Measurements from ENCODE around the gene HSPH1. TPM values are rescaled to one million over a fixed set of nuclear protein-coding genes. Genes with fewer than 3 reads are reported as not detected.
"Not testable (repeated sequence)": the region's sequence is repeated elsewhere in the genome, so short reads cannot be mapped to it uniquely, and the experiment has no call there.

The HSPH1 gene
- total RNA-seq, 3 donors from 2014 or later = 24.3 to 80.0 (median 44.0) TPM

GRCh38 chr13:31101472-31102170 is 60.1 kb downstream of the HSPH1 start:
- DNase-seq (no peak), ATAC-seq (no peak)
- H3K36me3 ChIP-seq (ENCODE audit: low read depth) = no peaks in the 10 kb centered on the region
- H3K4me1 ChIP-seq (ENCODE audit: low read depth) = no peaks in the 10 kb centered on the region
- H3K9me3 ChIP-seq = no peaks in the 10 kb centered on the region
- no peak for TF ChIP-seq CTCF (IDR thresholded peaks at IDR 0.05)
- intact Hi-C loops (cut with DNase I, micrococcal nuclease) = no loop called here
- H3K4me3 ChIP-seq = no peak overlapping the region

GRCh38 chr13:31100721-31101120 is 61.0 kb downstream of the HSPH1 start:
- H3K9me3 ChIP-seq = no peaks in the 10 kb centered on the region
- DNase-seq (no peak), ATAC-seq (no peak)
- no peak overlapping the region for H3K4me3 ChIP-seq
- no peaks in the 10 kb centered on the region for H3K36me3 ChIP-seq (ENCODE audit: low read depth)
- TF ChIP-seq CTCF (IDR thresholded peaks at IDR 0.05) = no peak
- intact Hi-C loops (cut with DNase I, micrococcal nuclease) = no loop called here
- no peaks in the 10 kb centered on the region for H3K4me1 ChIP-seq (ENCODE audit: low read depth)

GRCh38 chr13:31097911-31098434 is 63.7 kb downstream of the HSPH1 start:
- DNase-seq; H3K36me3 ChIP-seq (ENCODE audit: low read depth); intact Hi-C loops (cut with DNase I, micrococcal nuclease); H3K4me1 ChIP-seq (ENCODE audit: low read depth); H3K4me3 ChIP-seq; H3K9me3 ChIP-seq: not testable (repeated sequence)
- peak; percentile 39 for ATAC-seq

- intact Hi-C loops (cut with DNase I, micrococcal nuclease) = no loop called here
- Histone ChIP-seq H3K4me1 (ENCODE audit: low read depth) (no peaks in the 10 kb centered on the region), H3K4me3 (no peak overlapping the region), H3K9me3 (no peaks in the 10 kb centered on the region), H3K36me3 (ENCODE audit: low read depth) (no peaks in the 10 kb centered on the region)
- peak; percentile 63 to 77 (median 69) for DNase-seq
- TF ChIP-seq CTCF (IDR thresholded peaks at IDR 0.05) = no peak
- ATAC-seq = peak; percentile 97
Observed at GRCh38 chr13:31096654-31097302, 64.9 kb downstream of the HSPH1 start.

- TF ChIP-seq CTCF (IDR thresholded peaks at IDR 0.05) = no peak
- H3K4me1 ChIP-seq (ENCODE audit: low read depth) = no peaks in the 10 kb centered on the region
- intact Hi-C loops (cut with DNase I, micrococcal nuclease) = no loop called here
- no peaks in the 10 kb centered on the region for H3K36me3 ChIP-seq (ENCODE audit: low read depth)
- ATAC-seq = no peak
- H3K4me3 ChIP-seq = no peak overlapping the region
- DNase-seq = no peak
- no peaks in the 10 kb centered on the region for H3K9me3 ChIP-seq
Observed at GRCh38 chr13:31094331-31095015, 67.2 kb downstream of the HSPH1 start.

Measured in mucosa of descending colon (tissue), 3 donors.